Keratinocyte (primary cell): ENCODE results near the gene CHMP1B. TPM values are rescaled to one million over a fixed set of nuclear protein-coding genes. Genes with fewer than 3 reads are reported as not detected.

ENCODE experiments used
- DNase-seq: peaks from one replicate; pipeline ENCODE4 v3.0.0-alpha.2; 2011; ENCODE audit warnings: low read depth, missing footprints, low spot score
- FAIRE-seq: peaks from 2 replicates; lab custom pipeline; 2011; peaks lifted over from hg19 to GRCh38; lab: Jason Lieb, UNC
- H2AFZ ChIP-seq: 2 replicates; pipeline ENCODE4 v1.6.0; 2012; ENCODE audit warnings: low read length, control low read depth, inconsistent platforms; ENCODE audit not compliant: control insufficient read depth
- H3K27ac ChIP-seq: 2 replicates; pipeline ENCODE4 v1.5.1; 2011; ENCODE audit warnings: low read length; ENCODE audit not compliant: control insufficient read depth, insufficient read depth
- H3K27me3 ChIP-seq: 3 replicates; pipeline ENCODE4 v1.6.0; 2011; ENCODE audit warnings: low read length; ENCODE audit not compliant: control insufficient read depth, insufficient read depth; ENCODE audit errors: extremely low read depth
- H3K36me3 ChIP-seq, 2 experiments: 2 replicates in 1 of 2; 3 replicates in 1 of 2; pipeline ENCODE4 v1.5.1; 2011; ENCODE audit warnings: low read length in 2 of 2, mild to moderate bottlenecking in 1 of 2; ENCODE audit not compliant: control insufficient read depth in 2 of 2, insufficient read depth in 2 of 2; ENCODE audit errors: extremely low read depth in 1 of 2
- H3K4me1 ChIP-seq: 3 replicates; pipeline ENCODE4 v1.5.1; 2011; ENCODE audit warnings: low read length; ENCODE audit not compliant: control insufficient read depth, insufficient read depth; ENCODE audit errors: extremely low read depth
- H3K4me2 ChIP-seq: 3 replicates; pipeline ENCODE4 v1.6.0; 2011; ENCODE audit warnings: low read depth, low read length; ENCODE audit not compliant: control insufficient read depth, insufficient read depth; ENCODE audit errors: extremely low read depth
- H3K4me3 ChIP-seq, 3 experiments: fragments of 200-600 bp in 1 of 3; sonication (generic) in 1 of 3; 2 replicates in 2 of 3; 3 replicates in 1 of 3; pipeline ENCODE4 v1.5.1; 2011 to 2016; ENCODE audit warnings: low read length in 3 of 3, mild to moderate bottlenecking in 3 of 3, control low read depth in 2 of 3, inconsistent platforms in 1 of 3, low read depth in 1 of 3, mixed read lengths in 1 of 3, mixed run types in 1 of 3, moderate library complexity in 1 of 3; ENCODE audit not compliant: control insufficient read depth in 2 of 3, insufficient read depth in 2 of 3; ENCODE audit errors: extremely low read depth in 1 of 3
- H3K79me2 ChIP-seq: 2 replicates; pipeline ENCODE4 v1.6.0; 2012; ENCODE audit warnings: low read length; ENCODE audit not compliant: control insufficient read depth, insufficient read depth
- H3K9ac ChIP-seq: 3 replicates; pipeline ENCODE4 v1.6.0; 2011; ENCODE audit warnings: low read length; ENCODE audit not compliant: control insufficient read depth, insufficient read depth; ENCODE audit errors: extremely low read depth
- H3K9me1 ChIP-seq: 3 replicates; pipeline ENCODE4 v1.6.0; 2011; ENCODE audit warnings: low read length; ENCODE audit not compliant: control insufficient read depth, insufficient read depth; ENCODE audit errors: extremely low read depth
- H3K9me3 ChIP-seq: 2 replicates; pipeline ENCODE4 v1.5.1; 2012; ENCODE audit warnings: low read depth, low read length; ENCODE audit not compliant: control insufficient read depth
- H4K20me1 ChIP-seq: 3 replicates; pipeline ENCODE4 v1.6.0; 2011; ENCODE audit warnings: low read length; ENCODE audit not compliant: control insufficient read depth, insufficient read depth; ENCODE audit errors: extremely low read depth
- CTCF ChIP-seq, 3 experiments: IDR thresholded peaks in 1 of 3; conservative IDR thresholded peaks in 1 of 3; optimal IDR thresholded peaks in 1 of 3; 2 replicates in 2 of 3; 3 replicates in 1 of 3; pipeline versions ENCODE3 to v1.5.1; 2011; ENCODE audit warnings: low read length in 3 of 3, mild to moderate bottlenecking in 3 of 3, moderate library complexity in 2 of 3, control low read depth in 1 of 3, inconsistent platforms in 1 of 3; ENCODE audit not compliant: insufficient read depth in 2 of 3; ENCODE audit errors: extremely low read depth in 1 of 3
- EZH2 ChIP-seq: IDR thresholded peaks from one replicate; pipeline ENCODE4 v1.6.1; 2012; ENCODE audit warnings: inconsistent platforms, mild to moderate bottlenecking, low read length, moderate library complexity
- dilution Hi-C: fragments of 300-500 bp; cut with MboI; formaldehyde crosslinking; loops from one replicate; pipeline ENCODE4 v1.7.0; 2020; ENCODE audit warnings: low sequenced_read_pairs; ENCODE audit not compliant: extremely low pct_ligation_motif_present
- polyA plus RNA-seq, 5 experiments: library from polyadenylated mRNA; depleted of rRNA in 3 of 5; stranded (reverse) in 3 of 5; stranded (forward) in 1 of 5; unstranded in 1 of 5; fragments of >200 nt; gene quantifications; 1 replicate in 1 of 5; 2 replicates in 3 of 5; 3 replicates in 1 of 5; pipeline versions ENCODE4 v1.2.1 to v1.2.3, GENCODE V29; 2011 to 2012; ENCODE audit warnings: missing spikeins in 2 of 5, low read depth in 1 of 5, low replicate concordance in 1 of 5

Gene CHMP1B
- polyA plus RNA-seq, 1 donor (not counting 4 experiments of a cell fraction or from before 2014, with no cell fraction given), result 54.7 TPM

DNA sequence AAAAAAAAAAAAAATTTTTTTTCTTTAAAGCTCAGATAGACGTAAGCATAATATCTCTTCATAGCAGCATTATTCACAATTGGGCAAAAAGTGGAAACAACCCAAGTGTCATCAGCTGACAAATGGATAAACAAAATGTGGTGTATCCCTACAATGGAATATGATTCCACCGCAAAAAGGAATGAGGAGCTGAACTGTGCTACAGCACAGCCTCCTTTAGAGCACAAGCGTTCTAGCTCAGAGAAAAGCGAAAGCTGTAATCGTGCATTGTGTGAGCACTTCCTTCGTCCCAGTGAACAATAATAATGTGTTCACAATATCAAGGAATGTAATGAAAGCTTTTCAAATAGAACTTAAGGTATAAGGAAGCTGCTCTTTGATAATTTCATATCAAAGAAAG is 11.7 kb upstream of the CHMP1B start:
- dilution Hi-C loops, result no loop called here
- no peaks in the 10 kb centered on the region for H3K9me3 ChIP-seq
- H4K20me1 ChIP-seq, result no peaks in the 10 kb centered on the region
- H3K4me3 ChIP-seq, result no peak overlapping the region
- no peak overlapping the region for H3K4me2 ChIP-seq
- no peak overlapping the region for H3K9ac ChIP-seq
- TF ChIP-seq EZH2, result no peak
- no peak for TF ChIP-seq CTCF (optimal IDR thresholded peaks at IDR 0.05 in 1 of 3, IDR thresholded peaks at IDR 0.05 in 1 of 3, conservative IDR thresholded peaks at IDR 0.05 in 1 of 3; ENCODE audit: extremely low read depth in 1 of 3, insufficient read depth in 2 of 3, low read length in 3 of 3)
- no peak for FAIRE-seq
- no peak overlapping the region for H2AFZ ChIP-seq
- no peak for DNase-seq
- no peaks in the 10 kb centered on the region for H3K9me1 ChIP-seq
- no peak overlapping the region for H3K27ac ChIP-seq
- no peaks in the 10 kb centered on the region for H3K27me3 ChIP-seq
- no peaks in the 10 kb centered on the region for H3K4me1 ChIP-seq
- no peaks in the 10 kb centered on the region for H3K79me2 ChIP-seq
- no peaks in the 10 kb centered on the region for H3K36me3 ChIP-seq

DNA sequence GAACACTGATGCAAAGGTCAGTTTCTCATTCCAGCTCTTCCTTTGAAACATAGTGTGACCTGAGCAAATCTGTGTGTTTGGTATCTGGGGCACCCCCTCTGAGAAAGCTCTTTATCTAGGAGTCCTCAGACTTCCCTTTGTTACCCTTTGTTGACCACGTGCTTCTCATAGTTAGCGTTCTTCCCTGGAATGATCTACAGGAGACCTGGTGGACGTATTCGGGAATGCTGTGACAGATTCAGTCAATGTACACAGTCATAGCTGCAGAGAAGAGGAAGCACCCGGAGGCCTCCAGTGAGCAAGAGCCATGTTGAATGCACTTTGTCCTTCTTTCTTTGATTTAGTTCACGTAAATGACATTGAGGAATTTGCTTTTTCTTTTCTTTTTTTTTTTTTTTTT is 10.7 kb upstream of the CHMP1B start:
- H3K79me2 ChIP-seq, result no peaks in the 10 kb centered on the region
- H3K36me3 ChIP-seq, result no peaks in the 10 kb centered on the region
- H3K4me2 ChIP-seq, result no peak overlapping the region
- H4K20me1 ChIP-seq, result no peaks in the 10 kb centered on the region
- no peak overlapping the region for H3K9ac ChIP-seq
- H3K27ac ChIP-seq, result no peak overlapping the region
- no peaks in the 10 kb centered on the region for H3K9me1 ChIP-seq
- dilution Hi-C loops, result no loop called here
- no peaks in the 10 kb centered on the region for H3K9me3 ChIP-seq
- no peaks in the 10 kb centered on the region for H3K4me1 ChIP-seq
- DNase-seq, result no peak
- no peak for FAIRE-seq
- no peak overlapping the region for H2AFZ ChIP-seq
- TF ChIP-seq EZH2 (no peak), CTCF (optimal IDR thresholded peaks at IDR 0.05 in 1 of 3, IDR thresholded peaks at IDR 0.05 in 1 of 3, conservative IDR thresholded peaks at IDR 0.05 in 1 of 3; ENCODE audit: extremely low read depth in 1 of 3, insufficient read depth in 2 of 3, low read length in 3 of 3) (no peak)
- no peaks in the 10 kb centered on the region for H3K27me3 ChIP-seq
- no peak overlapping the region for H3K4me3 ChIP-seq
